ENCODE data around the gene SPTBN4.

- TF ChIP-seq CTCF (IDR thresholded peaks at IDR 0.05) (no peak), ZFX (IDR thresholded peaks at IDR 0.05; ENCODE audit: borderline replicate concordance) (no peak)
Measured at GRCh38 chr19:40503320-40503695, 36.5 kb downstream of the SPTBN4 start.
